ENCODE data around the gene AATK. TPM values are rescaled to one million over a fixed set of nuclear protein-coding genes. Genes with fewer than 3 reads are reported as not detected.

The AATK gene
- total and polyA plus RNA-seq, 2 experiments from 2014 or later, result 5.7 to 6.3 TPM

- Histone ChIP-seq H3K4me2 (no peak overlapping the region), H3K9me3 (ENCODE audit: low read depth) (no peaks in the 10 kb centered on the region), H3K4me1 (ENCODE audit: insufficient read depth) (peaks cover 33% of the 10 kb centered on the region), H3K27ac (no peak overlapping the region), H3K27me3 (no peaks in the 10 kb centered on the region), H3K9me2 (replicated peaks; ENCODE audit: insufficient read depth) (no peaks in the 10 kb centered on the region), H4K20me1 (ENCODE audit: insufficient read depth, poor library complexity, severe bottlenecking) (peaks cover 6% of the 10 kb centered on the region), H3K36me3 (replicated peaks; ENCODE audit: insufficient read depth, low read depth) (no peaks in the 10 kb centered on the region), H2AFZ (no peak overlapping the region), H3K4me3 (no peak overlapping the region), H3K79me2 (peaks cover 14% of the 10 kb centered on the region)
- no peak for TF ChIP-seq CTCF (IDR thresholded peaks at IDR 0.05; ENCODE audit: poor library complexity)
- no peak for TF ChIP-seq EZH2 (IDR thresholded peaks at IDR 0.05; ENCODE audit: borderline replicate concordance)
- TF ChIP-seq EZH2phosphoT487 (IDR thresholded peaks at IDR 0.05; ENCODE audit: low read depth, severe bottlenecking, unreplicated experiment), result no peak
- 84% methylated on average over 17 of the region's 20 CpGs for WGBS (ENCODE audit: low lambda C conversion rate, missing lambda C conversion rate)
- DNase-seq (ENCODE audit: low spot score), result no peak
Observed at GRCh38 chr17:81067391-81067811, 98.6 kb downstream of the AATK start.

MicroRNAs encoded within 50 kb of the gene (microRNA counts, 767-probe panel; counts per million panel counts)
- microRNA hsa-miR-1250 (not detected), microRNA hsa-miR-338-3p (6,554 counts per million, percentile 31 among the panel's probes with 10 or more counts), microRNA hsa-miR-338-5p (not detected), microRNA hsa-miR-657 (not detected)

Small RNA genes lying within 50 kb of the gene (microRNA-seq; reads per million reads assigned to microRNA genes)
- 5.8 reads per million, percentile 13 among the genes with 10 or more reads in this experiment for gene MIR1250
- not detected for gene MIR3065
- not detected for gene MIR338
- gene MIR657, result not detected

Small RNA genes lying within 50 kb of the gene (small RNA-seq; reads per million reads assigned to genes)
- not detected for gene MIR1250
- gene MIR3065, result 12.3 reads per million, percentile 95 among the genes with 10 or more reads in this experiment
- not detected for gene MIR657

Other genes with a start within 250 kb of the AATK start
- gene CHMP6, start 174.4 kb downstream of the AATK start, total RNA-seq, result 16.9 and 27.8 TPM in 2 replicates
- gene CHMP6, start 174.4 kb downstream of the AATK start, polyA plus RNA-seq, result 30.8 and 38.3 TPM in 2 replicates
- gene BAIAP2, start 131.1 kb downstream of the AATK start, total RNA-seq, result 15.8 and 27.1 TPM in 2 replicates
- 49.7 and 60.0 TPM in 2 replicates for gene BAIAP2, start 131.1 kb downstream of the AATK start, polyA plus RNA-seq
- not detected in 2 replicates for gene PVALEF, start 714 bp downstream of the AATK start, total RNA-seq
- gene PVALEF, start 714 bp downstream of the AATK start, polyA plus RNA-seq, result 0.15 TPM in 1 of 2 replicates, not detected in the other
- 7.3 and 8.8 TPM in 2 replicates for gene CEP131, start 56.7 kb upstream of the AATK start, total RNA-seq
- 10.1 and 14.7 TPM in 2 replicates for gene CEP131, start 56.7 kb upstream of the AATK start, polyA plus RNA-seq
- gene TEPSIN, start 72.8 kb upstream of the AATK start, total RNA-seq, result 13.7 and 34.1 TPM in 2 replicates
- 44.3 and 59.2 TPM in 2 replicates for gene TEPSIN, start 72.8 kb upstream of the AATK start, polyA plus RNA-seq
- 22.0 and 25.8 TPM in 2 replicates for gene NDUFAF8, start 73.1 kb upstream of the AATK start, total RNA-seq
- gene NDUFAF8, start 73.1 kb upstream of the AATK start, polyA plus RNA-seq, result 99.8 and 106 TPM in 2 replicates
- gene SLC38A10, start 129.1 kb upstream of the AATK start, total RNA-seq, result 71.3 and 91.4 TPM in 2 replicates
- 123 and 124 TPM in 2 replicates for gene SLC38A10, start 129.1 kb upstream of the AATK start, polyA plus RNA-seq
- 6.6 and 8.6 TPM in 2 replicates for gene BAHCC1, start 229.2 kb upstream of the AATK start, total RNA-seq
- gene BAHCC1, start 229.2 kb upstream of the AATK start, polyA plus RNA-seq, result 6.4 and 7.9 TPM in 2 replicates

Measured in hepatocyte (in vitro differentiated cells).